Measurements from ENCODE around the gene C9orf50. TPM values are rescaled to one million over a fixed set of nuclear protein-coding genes. Genes with fewer than 3 reads are reported as not detected.
A peak's percentile ranks its signal among the peaks of the same experiment; 100 is the strongest.

Gene C9orf50
- total RNA-seq, 1 donor from 2014 or later = 0.43 TPM

DNA sequence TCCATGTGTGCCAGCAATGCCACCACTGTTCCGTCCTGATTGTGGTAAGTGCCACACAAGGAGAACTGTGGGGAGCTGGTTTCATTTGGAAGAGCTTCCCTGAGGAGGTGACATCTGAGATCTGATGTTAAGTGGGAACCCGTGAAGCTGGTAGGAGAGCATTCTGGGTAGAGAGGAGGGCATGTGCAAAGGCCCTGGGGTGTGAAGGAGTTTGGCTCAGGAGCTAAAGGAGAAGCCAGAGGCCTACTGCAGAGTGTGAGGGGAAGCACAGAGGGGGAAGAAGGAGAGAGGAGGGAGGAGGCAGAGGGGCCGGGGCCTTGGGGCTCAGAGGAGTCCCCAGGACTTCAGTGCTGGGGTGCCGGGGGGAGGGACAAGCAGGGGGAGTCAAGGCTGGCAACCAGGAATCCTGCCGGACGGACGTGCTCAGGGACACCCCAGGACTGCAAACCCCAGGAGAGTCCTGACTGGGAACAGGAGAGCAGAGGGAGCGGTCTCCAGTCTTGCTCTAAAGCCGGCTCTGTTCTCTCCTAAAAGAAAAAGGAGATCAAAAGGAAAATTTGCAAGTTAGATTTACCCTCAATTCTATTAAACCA, 19.7 kb downstream of the C9orf50 start:
- H3K9me3 Mint-ChIP-seq (ENCODE audit: low read depth) = no peaks in the 10 kb centered on the region
- H3K27ac Mint-ChIP-seq = no peak overlapping the region
- peaks cover 8% of the 10 kb centered on the region for H3K4me1 Mint-ChIP-seq (ENCODE audit: low read depth)
- DNase-seq (ENCODE audit: low spot score, unreplicated experiment) = no peak
- H3K36me3 Mint-ChIP-seq (ENCODE audit: insufficient read depth) = no peaks in the 10 kb centered on the region
- H3K4me3 Mint-ChIP-seq (ENCODE audit: low read depth) = no peak overlapping the region
- TF ChIP-seq, protein P1, sequence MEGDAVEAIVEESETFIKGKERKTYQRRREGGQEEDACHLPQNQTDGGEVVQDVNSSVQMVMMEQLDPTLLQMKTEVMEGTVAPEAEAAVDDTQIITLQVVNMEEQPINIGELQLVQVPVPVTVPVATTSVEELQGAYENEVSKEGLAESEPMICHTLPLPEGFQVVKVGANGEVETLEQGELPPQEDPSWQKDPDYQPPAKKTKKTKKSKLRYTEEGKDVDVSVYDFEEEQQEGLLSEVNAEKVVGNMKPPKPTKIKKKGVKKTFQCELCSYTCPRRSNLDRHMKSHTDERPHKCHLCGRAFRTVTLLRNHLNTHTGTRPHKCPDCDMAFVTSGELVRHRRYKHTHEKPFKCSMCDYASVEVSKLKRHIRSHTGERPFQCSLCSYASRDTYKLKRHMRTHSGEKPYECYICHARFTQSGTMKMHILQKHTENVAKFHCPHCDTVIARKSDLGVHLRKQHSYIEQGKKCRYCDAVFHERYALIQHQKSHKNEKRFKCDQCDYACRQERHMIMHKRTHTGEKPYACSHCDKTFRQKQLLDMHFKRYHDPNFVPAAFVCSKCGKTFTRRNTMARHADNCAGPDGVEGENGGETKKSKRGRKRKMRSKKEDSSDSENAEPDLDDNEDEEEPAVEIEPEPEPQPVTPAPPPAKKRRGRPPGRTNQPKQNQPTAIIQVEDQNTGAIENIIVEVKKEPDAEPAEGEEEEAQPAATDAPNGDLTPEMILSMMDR (IDR thresholded peaks at IDR 0.05; ENCODE audit: unreplicated experiment) = no peak
- H3K27me3 Mint-ChIP-seq = no peaks in the 10 kb centered on the region

- no peaks in the 10 kb centered on the region for H3K36me3 Mint-ChIP-seq (ENCODE audit: insufficient read depth)
- no peak for DNase-seq (ENCODE audit: low spot score, unreplicated experiment)
- peak overlapping the region; percentile 59 for H3K4me3 Mint-ChIP-seq (ENCODE audit: low read depth)
- H3K9me3 Mint-ChIP-seq (ENCODE audit: low read depth) = no peaks in the 10 kb centered on the region
- TF ChIP-seq, protein P1 (IDR thresholded peaks at IDR 0.05; ENCODE audit: unreplicated experiment) = no peak
- H3K27me3 Mint-ChIP-seq = peaks cover 8% of the 10 kb centered on the region
- H3K27ac Mint-ChIP-seq = peak overlapping the region; percentile 45
- peaks cover 19% of the 10 kb centered on the region for H3K4me1 Mint-ChIP-seq (ENCODE audit: low read depth)
Measured at GRCh38 chr9:129598089-129598596, 22.8 kb downstream of the C9orf50 start.

DNA sequence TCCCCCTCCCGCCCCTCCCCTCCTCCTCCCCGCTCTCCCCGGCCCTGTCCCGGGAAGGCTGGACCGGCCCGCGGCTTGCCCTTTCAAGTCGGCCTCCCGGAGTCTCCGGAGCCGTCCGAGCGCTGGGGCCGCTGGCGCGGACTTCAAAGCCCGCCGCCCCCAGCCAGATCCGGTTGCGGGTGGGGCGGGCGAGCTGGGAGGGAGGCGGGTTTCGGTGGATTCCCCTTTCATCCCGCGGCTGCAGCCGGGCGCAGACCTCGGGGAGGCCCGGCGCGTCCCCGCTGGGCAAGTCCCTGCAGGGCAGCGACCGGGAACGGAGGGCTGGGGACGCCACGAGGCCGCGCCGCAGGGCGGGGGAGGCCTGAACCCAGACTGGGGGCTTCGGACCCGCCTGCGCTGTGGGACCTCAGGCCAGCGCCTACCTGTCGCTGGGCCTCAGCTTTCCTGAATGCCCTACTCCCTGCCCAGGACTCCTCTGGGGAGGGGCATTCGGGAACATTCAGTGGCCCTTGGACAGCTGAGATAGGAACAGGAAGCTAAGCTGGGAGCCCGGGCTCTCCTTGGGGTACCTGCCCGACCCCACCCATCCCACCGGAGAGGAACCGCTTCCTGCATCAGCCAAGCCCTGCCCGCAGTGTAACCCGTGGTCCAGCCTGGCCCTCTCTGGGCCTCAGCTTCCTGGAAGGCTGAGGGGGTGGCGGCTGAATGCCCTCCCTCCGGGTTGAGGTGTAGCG, 23.4 kb downstream of the C9orf50 start:
- Mint-ChIP-seq H3K4me1 (ENCODE audit: low read depth) (peaks cover 24% of the 10 kb centered on the region), H3K36me3 (ENCODE audit: insufficient read depth) (no peaks in the 10 kb centered on the region), H3K27me3 (peaks cover 8% of the 10 kb centered on the region), H3K9me3 (ENCODE audit: low read depth) (no peaks in the 10 kb centered on the region), H3K4me3 (ENCODE audit: low read depth) (peak overlapping the region; percentile 59), H3K27ac (peak overlapping the region; percentile 45)
- DNase-seq (ENCODE audit: low spot score, unreplicated experiment) = peak; percentile 50
- TF ChIP-seq, protein P1 (IDR thresholded peaks at IDR 0.05; ENCODE audit: unreplicated experiment) = no peak

- peaks cover 8% of the 10 kb centered on the region for H3K27me3 Mint-ChIP-seq
- TF ChIP-seq, protein P1 (IDR thresholded peaks at IDR 0.05; ENCODE audit: unreplicated experiment) = no peak
- H3K9me3 Mint-ChIP-seq (ENCODE audit: low read depth) = no peaks in the 10 kb centered on the region
- no peaks in the 10 kb centered on the region for H3K36me3 Mint-ChIP-seq (ENCODE audit: insufficient read depth)
- no peak for DNase-seq (ENCODE audit: low spot score, unreplicated experiment)
- peak overlapping the region; percentile 78 for H3K4me3 Mint-ChIP-seq (ENCODE audit: low read depth)
- peaks cover 30% of the 10 kb centered on the region for H3K4me1 Mint-ChIP-seq (ENCODE audit: low read depth)
- H3K27ac Mint-ChIP-seq = peak overlapping the region; percentile 96
Measured at GRCh38 chr9:129596541-129597331, 24.2 kb downstream of the C9orf50 start.

- TF ChIP-seq, protein P1 (IDR thresholded peaks at IDR 0.05; ENCODE audit: unreplicated experiment) = no peak
- no peaks in the 10 kb centered on the region for H3K36me3 Mint-ChIP-seq (ENCODE audit: insufficient read depth)
- no peak overlapping the region for H3K27ac Mint-ChIP-seq
- H3K27me3 Mint-ChIP-seq = peaks cover 8% of the 10 kb centered on the region
- no peak for DNase-seq (ENCODE audit: low spot score, unreplicated experiment)
- H3K4me3 Mint-ChIP-seq (ENCODE audit: low read depth) = peak overlapping the region; percentile 78
- H3K4me1 Mint-ChIP-seq (ENCODE audit: low read depth) = peaks cover 31% of the 10 kb centered on the region
- no peaks in the 10 kb centered on the region for H3K9me3 Mint-ChIP-seq (ENCODE audit: low read depth)
Measured at GRCh38 chr9:129595903-129596540, 24.9 kb downstream of the C9orf50 start.
